GM18868 (cell line): Measurements from ENCODE around the gene NCKIPSD.
A peak's percentile ranks its signal among the peaks of the same experiment; 100 is the strongest.

ENCODE experiments used
- ATAC-seq: cut with Tn5 transposase; IDR thresholded peaks from one replicate; pipeline ENCODE4 v1.9.1; 2021; ENCODE audit warnings: mild to moderate bottlenecking, moderate library complexity; ENCODE audit not compliant: unreplicated experiment

NCKIPSD gene

GRCh38 chr3:48651771-48652170, 33.9 kb downstream of the NCKIPSD start:
- no peak for ATAC-seq

- no peak for ATAC-seq
Observed at GRCh38 chr3:48650723-48651122, 35.0 kb downstream of the NCKIPSD start.

GRCh38 chr3:48648188-48648850, 37.4 kb downstream of the NCKIPSD start:
- ATAC-seq, result no peak

- ATAC-seq, result no peak
Observed at GRCh38 chr3:48647714-48648113, 38.0 kb downstream of the NCKIPSD start.

- no peak for ATAC-seq
Observed at GRCh38 chr3:48644898-48645760, 40.6 kb downstream of the NCKIPSD start.

GRCh38 chr3:48642605-48643004, 43.1 kb downstream of the NCKIPSD start:
- no peak for ATAC-seq

- no peak for ATAC-seq
Observed at GRCh38 chr3:48641396-48641795, 44.3 kb downstream of the NCKIPSD start.

GRCh38 chr3:48639944-48640606, 45.6 kb downstream of the NCKIPSD start:
- no peak for ATAC-seq

GRCh38 chr3:48637305-48637704, 48.4 kb downstream of the NCKIPSD start:
- ATAC-seq, result no peak

- ATAC-seq, result no peak
Observed at GRCh38 chr3:48636149-48636655, 49.5 kb downstream of the NCKIPSD start.

- ATAC-seq, result peak; percentile 91
Observed at GRCh38 chr3:48635222-48636021, 50.3 kb downstream of the NCKIPSD start, which contains the start of gene SLC26A6. Gene SLC26A6 (minus strand): TSS chr3:48635461. CDS start chr3:48635393, 68 bp downstream.

GRCh38 chr3:48634661-48635221, 51.0 kb downstream of the NCKIPSD start:
- no peak for ATAC-seq

GRCh38 chr3:48633743-48634142, 52.0 kb downstream of the NCKIPSD start:
- no peak for ATAC-seq

GRCh38 chr3:48633256-48633655, 52.5 kb downstream of the NCKIPSD start:
- no peak for ATAC-seq

- no peak for ATAC-seq
Observed at GRCh38 chr3:48631516-48632448, 53.9 kb downstream of the NCKIPSD start.

- no peak for ATAC-seq
Observed at GRCh38 chr3:48630833-48631232, 54.9 kb downstream of the NCKIPSD start.

GRCh38 chr3:48630407-48630806, 55.3 kb downstream of the NCKIPSD start:
- ATAC-seq, result no peak

- no peak for ATAC-seq
Observed at GRCh38 chr3:48629894-48630293, 55.8 kb downstream of the NCKIPSD start.
